T-cell (primary cell): ENCODE measurements around the gene SLC11A1. TPM values are rescaled to one million over a fixed set of nuclear protein-coding genes. Genes with fewer than 3 reads are reported as not detected.
A peak's percentile ranks its signal among the peaks of the same experiment; 100 is the strongest.

ENCODE experiments used
- ATAC-seq, 4 experiments: fragments of 200-7000 bp in 3 of 4; fragments of 150-1000 bp in 1 of 4; cut with Tn5 transposase; replicated peaks in 1 of 4; 1 replicate in 3 of 4; 2 replicates in 1 of 4; pipeline ENCODE4 v1.10.0; 2021; ENCODE audit warnings: moderate library complexity in 3 of 4, mild to moderate bottlenecking in 2 of 4, moderate number of reproducible peaks in 1 of 4
- CTCF ChIA-PET, 2 donors: fragments of 300-600 bp; sonication (Branson Sonifier 250); formaldehyde crosslinking; loops; one replicate each; lab custom pipeline; 2022; ENCODE audit warnings: antibody characterized with exemption in 2 of 2; lab: Charles Lee
- POLR2A ChIA-PET, 2 donors: fragments of 300-600 bp; sonication (Branson Sonifier 250); formaldehyde crosslinking; loops; one replicate each; lab custom pipeline; 2022; ENCODE audit warnings: antibody characterized with exemption in 2 of 2; lab: Charles Lee
- DNase-seq, 35 experiments: peaks; one replicate each; pipeline versions ENCODE4 v3.0.0 to v3.0.0-alpha.2; 2013 to 2023
- H3K27ac ChIP-seq: one replicate; pipeline ENCODE4 v1.5.1; 2013; ENCODE audit warnings: low read length
- H3K27me3 ChIP-seq, 2 experiments: replicated peaks in 1 of 2; 1 replicate in 1 of 2; 2 replicates in 1 of 2; pipeline versions ENCODE4 v1.6.1 to v1.7.0; 2013; ENCODE audit warnings: low read length in 1 of 2, mixed read lengths in 1 of 2; ENCODE audit not compliant: control insufficient read depth in 2 of 2, insufficient read depth in 2 of 2; ENCODE audit errors: extremely low read depth in 1 of 2
- H3K36me3 ChIP-seq, 2 donors: 1 replicate in 1 of 2; 2 replicates in 1 of 2; pipeline versions ENCODE4 v1.6.1 to v1.7.0; 2013; ENCODE audit warnings: low read length in 1 of 2; ENCODE audit not compliant: control insufficient read depth in 2 of 2, insufficient read depth in 1 of 2; ENCODE audit errors: extremely low read depth in 1 of 2
- H3K4me1 ChIP-seq, 2 experiments: 1 replicate in 1 of 2; 2 replicates in 1 of 2; pipeline versions ENCODE4 v1.6.1 to v1.7.0; 2013; ENCODE audit warnings: low read length in 2 of 2, mixed read lengths in 1 of 2; ENCODE audit not compliant: insufficient read depth in 2 of 2, control insufficient read depth in 1 of 2; ENCODE audit errors: extremely low read depth in 1 of 2
- H3K4me3 ChIP-seq, 2 donors: 1 replicate in 1 of 2; 2 replicates in 1 of 2; pipeline versions ENCODE4 v1.5.1 to v1.7.0; 2013; ENCODE audit warnings: mild to moderate bottlenecking in 2 of 2, low read length in 1 of 2, moderate library complexity in 1 of 2; ENCODE audit not compliant: control insufficient read depth in 1 of 2; ENCODE audit errors: extremely low read depth in 1 of 2
- H3K9me3 ChIP-seq: 2 replicates; pipeline ENCODE4 v1.7.0; 2013
- H3K27ac Mint-ChIP-seq, 2 donors: one replicate each; pipeline ENCODE4 v1.8.0; 2020 to 2021; ENCODE audit warnings: mild to moderate bottlenecking in 2 of 2, mixed read lengths in 2 of 2
- H3K27me3 Mint-ChIP-seq, 2 donors: one replicate each; pipeline ENCODE4 v1.8.0; 2021 to 2022; ENCODE audit warnings: mixed read lengths in 2 of 2
- H3K36me3 Mint-ChIP-seq: one replicate; pipeline ENCODE4 v1.8.0; 2021; ENCODE audit warnings: mixed read lengths
- H3K4me1 Mint-ChIP-seq, 3 donors: one replicate each; pipeline ENCODE4 v1.8.0; 2020 to 2022; ENCODE audit warnings: mixed read lengths in 3 of 3, mild to moderate bottlenecking in 1 of 3
- H3K4me3 Mint-ChIP-seq, 3 donors: one replicate each; pipeline ENCODE4 v1.8.0; 2020 to 2022; ENCODE audit warnings: mild to moderate bottlenecking in 3 of 3, mixed read lengths in 3 of 3, moderate library complexity in 3 of 3
- H3K9me3 Mint-ChIP-seq, 3 donors: one replicate each; pipeline ENCODE4 v1.8.0; 2020 to 2022; ENCODE audit warnings: mixed read lengths in 3 of 3
- WGBS: methylation state at CpG from one replicate; pipeline ENCODE4 v1.1.5; 2013; ENCODE audit warnings: missing lambda C conversion rate; ENCODE audit not compliant: insufficient coverage; 5-methylcytosine and 5-hydroxymethylcytosine counted together
- total RNA-seq, 35 experiments: library from RNA in 6 of 35; stranded (reverse) in 6 of 35; fragments of 120-200 nt in 1 of 35; gene quantifications; one replicate each; pipeline versions ENCODE4 v1.2.1 to v1.2.4 and lab custom pipeline; 2013 to 2026

Gene SLC11A1, protein sequence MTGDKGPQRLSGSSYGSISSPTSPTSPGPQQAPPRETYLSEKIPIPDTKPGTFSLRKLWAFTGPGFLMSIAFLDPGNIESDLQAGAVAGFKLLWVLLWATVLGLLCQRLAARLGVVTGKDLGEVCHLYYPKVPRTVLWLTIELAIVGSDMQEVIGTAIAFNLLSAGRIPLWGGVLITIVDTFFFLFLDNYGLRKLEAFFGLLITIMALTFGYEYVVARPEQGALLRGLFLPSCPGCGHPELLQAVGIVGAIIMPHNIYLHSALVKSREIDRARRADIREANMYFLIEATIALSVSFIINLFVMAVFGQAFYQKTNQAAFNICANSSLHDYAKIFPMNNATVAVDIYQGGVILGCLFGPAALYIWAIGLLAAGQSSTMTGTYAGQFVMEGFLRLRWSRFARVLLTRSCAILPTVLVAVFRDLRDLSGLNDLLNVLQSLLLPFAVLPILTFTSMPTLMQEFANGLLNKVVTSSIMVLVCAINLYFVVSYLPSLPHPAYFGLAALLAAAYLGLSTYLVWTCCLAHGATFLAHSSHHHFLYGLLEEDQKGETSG
- 1 to 10 TPM in 1 of 5 donors, under 1 TPM in 4; 0.40 to 1.2 (median 0.79) TPM for total RNA-seq
- total RNA-seq (2013), result 1.6 TPM
- 0.04 to 18.9 (median 1.5) reads per million in 29 experiments for total RNA-seq (lab: John Stamatoyannopoulos, UW)

DNA sequence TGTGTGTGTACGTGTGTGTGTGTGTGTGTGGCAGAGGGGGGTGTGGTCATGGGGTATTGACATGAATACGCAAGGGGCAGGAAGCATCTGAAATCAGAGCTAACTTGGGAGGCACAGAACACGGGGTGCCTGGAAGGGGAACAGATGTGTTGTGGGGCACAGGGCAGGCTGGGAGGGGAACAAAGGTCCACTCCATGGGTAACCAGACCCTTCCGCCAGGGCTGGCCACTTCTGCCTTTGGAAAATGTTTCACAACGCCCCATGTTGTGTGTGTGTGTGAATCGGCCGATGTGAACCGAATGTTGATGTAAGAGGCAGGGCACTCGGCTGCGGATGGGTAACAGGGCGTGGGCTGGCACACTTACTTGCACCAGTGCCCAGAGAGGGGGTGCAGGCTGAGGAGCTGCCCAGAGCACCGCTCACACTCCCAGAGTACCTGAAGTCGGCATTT lies at the start of gene SLC11A1:
Gene SLC11A1, plus strand, starts transcription at position 358 of the 451 bp plus-strand sequence. CDS start 96 bp downstream, outside the sequence.
- Mint-ChIP-seq H3K36me3 (no peaks in the 10 kb centered on the region), H3K4me3 (no peak within 1 kb of the TSS), H3K27ac (no peak within 1 kb of the TSS), H3K9me3 (no peaks in the 10 kb centered on the region), H3K4me1 (peaks cover 0 to 6% (median 1%) of the 10 kb centered on the region in 3 donors), H3K27me3 (peaks cover 0 to 3% of the 10 kb centered on the region in 2 donors)
- Histone ChIP-seq H3K4me3 (no peak within 1 kb of the TSS), H3K36me3 (no peaks in the 10 kb centered on the region), H3K9me3 (no peaks in the 10 kb centered on the region), H3K4me1 (peaks cover 0 to 6% of the 10 kb centered on the region in 2 experiments), H3K27ac (no peak within 1 kb of the TSS), H3K27me3 (peaks cover 0 to 12% of the 10 kb centered on the region in 2 experiments)
- DNase-seq (peak in 1 of 35 experiments; percentile 46), ATAC-seq (no peak)
- 91% methylated on average over 13 of the region's 13 CpGs for WGBS
- CTCF ChIA-PET, result no interaction called here
- POLR2A ChIA-PET, result no interaction called here

DNA sequence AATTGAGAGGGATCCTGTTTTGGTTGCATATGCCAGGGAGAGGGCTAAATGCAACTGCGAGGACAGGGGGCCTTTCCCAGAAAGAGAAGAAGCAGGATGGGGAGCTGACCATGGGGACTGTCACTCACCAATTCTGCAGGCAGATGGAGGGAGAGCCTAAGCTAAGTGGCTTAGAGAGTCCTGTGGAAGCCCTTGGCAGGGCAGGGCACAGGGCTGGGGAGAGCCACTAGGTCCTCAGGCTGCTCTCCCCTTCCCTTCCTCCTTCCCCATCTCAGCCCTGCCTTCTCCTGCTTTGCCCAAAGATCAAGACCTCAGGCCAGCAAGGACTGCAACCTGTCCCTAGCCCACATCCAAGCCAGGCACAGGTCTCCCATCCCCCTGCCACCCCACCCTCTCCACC lies 49.8 kb upstream of the SLC11A1 start:
- 83% methylated on average over 1 of the region's 1 CpG for WGBS
- Histone ChIP-seq H3K4me3 (no peak overlapping the region), H3K36me3 (no peaks in the 10 kb centered on the region), H3K9me3 (no peaks in the 10 kb centered on the region), H3K4me1 (peaks cover under 1 to 2% of the 10 kb centered on the region in 2 experiments), H3K27ac (no peak overlapping the region), H3K27me3 (peaks cover 0 to 5% of the 10 kb centered on the region in 2 experiments)
- H3K27ac Mint-ChIP-seq, result peak overlapping the region in 1 of 2 donors; percentile 22
- H3K4me1 Mint-ChIP-seq, result peaks cover 4 to 26% (median 10%) of the 10 kb centered on the region in 3 donors
- no peaks in the 10 kb centered on the region for H3K27me3 Mint-ChIP-seq
- H3K9me3 Mint-ChIP-seq, result no peaks in the 10 kb centered on the region
- DNase-seq (no peak), ATAC-seq (no peak)
- no peaks in the 10 kb centered on the region for H3K36me3 Mint-ChIP-seq
- POLR2A ChIA-PET, result no interaction called here
- CTCF ChIA-PET, result no interaction called here
- no peak overlapping the region for H3K4me3 Mint-ChIP-seq

DNA sequence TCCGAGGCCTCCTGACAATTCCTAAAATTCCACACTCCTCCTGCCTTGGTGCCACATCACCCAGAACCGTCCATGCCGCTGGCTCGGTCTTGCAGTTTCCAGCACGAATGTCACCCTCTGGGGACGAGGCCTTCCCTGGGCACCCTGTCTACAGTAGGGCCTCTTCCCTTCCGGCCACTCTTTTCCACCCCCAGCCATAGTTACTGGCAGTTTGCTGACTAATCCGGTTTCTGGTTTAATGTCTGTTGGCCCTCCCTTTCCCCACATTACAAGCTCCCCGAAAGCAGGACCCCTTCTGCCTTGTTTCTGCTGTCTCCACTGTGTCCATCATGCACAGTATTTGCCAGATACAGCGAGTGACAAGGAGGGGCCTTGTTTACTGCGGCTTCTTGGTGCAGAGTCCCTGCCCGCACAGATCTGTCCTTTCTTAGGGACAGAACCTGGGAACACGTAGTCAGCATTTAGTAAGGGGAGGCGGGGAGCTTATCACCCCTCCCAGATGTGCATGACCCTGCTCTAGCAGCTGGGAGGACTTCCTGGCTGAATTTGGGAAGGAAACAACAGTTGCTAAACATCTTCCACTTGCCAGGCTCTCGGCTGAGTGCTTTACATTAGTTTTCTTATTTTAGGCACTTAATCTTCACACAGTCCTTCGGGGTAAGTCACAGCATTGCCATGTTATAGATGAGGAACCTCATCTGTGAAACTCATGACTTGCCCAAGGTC lies 49.0 kb upstream of the SLC11A1 start:
- ATAC-seq, result no peak
- no peak overlapping the region for H3K27ac ChIP-seq
- H3K9me3 ChIP-seq, result no peaks in the 10 kb centered on the region
- H3K4me3 ChIP-seq, result no peak overlapping the region
- 71% methylated on average over 15 of the region's 16 CpGs for WGBS
- H3K27me3 Mint-ChIP-seq, result no peaks in the 10 kb centered on the region
- H3K36me3 Mint-ChIP-seq, result no peaks in the 10 kb centered on the region
- no peak overlapping the region for H3K4me3 Mint-ChIP-seq
- H3K27me3 ChIP-seq, result peaks cover 0 to 5% of the 10 kb centered on the region in 2 experiments
- no peaks in the 10 kb centered on the region for H3K4me1 ChIP-seq
- H3K9me3 Mint-ChIP-seq, result no peaks in the 10 kb centered on the region
- CTCF ChIA-PET, result no interaction called here
- H3K27ac Mint-ChIP-seq, result no peak overlapping the region
- H3K4me1 Mint-ChIP-seq, result peaks cover 0 to 18% (median 8%) of the 10 kb centered on the region in 3 donors
- POLR2A ChIA-PET, result interaction anchor here in 1 of 2 donors (0.6 kb wide), 1 partner anchor 80 kb away, joined by 3 read pairs; no protein-coding TSS in a partner anchor
- DNase-seq, result no peak
- no peaks in the 10 kb centered on the region for H3K36me3 ChIP-seq

GRCh38 chr2:218334531-218334930 lies 47.5 kb upstream of the SLC11A1 start:
- no peaks in the 10 kb centered on the region for H3K36me3 Mint-ChIP-seq
- no peaks in the 10 kb centered on the region for H3K9me3 Mint-ChIP-seq
- Histone ChIP-seq H3K4me3 (no peak overlapping the region), H3K27me3 (peaks cover 0 to 2% of the 10 kb centered on the region in 2 experiments), H3K9me3 (no peaks in the 10 kb centered on the region), H3K4me1 (no peaks in the 10 kb centered on the region), H3K27ac (no peak overlapping the region), H3K36me3 (no peaks in the 10 kb centered on the region)
- no peak overlapping the region for H3K4me3 Mint-ChIP-seq
- ChIA-PET POLR2A (no interaction called here), CTCF (no interaction called here)
- ATAC-seq (no peak), DNase-seq (no peak)
- 100% methylated on average over 2 of the region's 3 CpGs for WGBS
- peaks cover 0 to 6% (median 6%) of the 10 kb centered on the region in 3 donors for H3K4me1 Mint-ChIP-seq
- no peaks in the 10 kb centered on the region for H3K27me3 Mint-ChIP-seq
- H3K27ac Mint-ChIP-seq, result no peak overlapping the region

- Mint-ChIP-seq H3K4me3 (no peak overlapping the region), H3K36me3 (no peaks in the 10 kb centered on the region), H3K9me3 (no peaks in the 10 kb centered on the region), H3K27me3 (no peaks in the 10 kb centered on the region), H3K27ac (no peak overlapping the region), H3K4me1 (no peaks in the 10 kb centered on the region)
- no peak for ATAC-seq
- Histone ChIP-seq H3K27ac (no peak overlapping the region), H3K4me1 (no peaks in the 10 kb centered on the region), H3K36me3 (no peaks in the 10 kb centered on the region), H3K9me3 (no peaks in the 10 kb centered on the region), H3K4me3 (no peak overlapping the region), H3K27me3 (peaks cover 0 to 2% of the 10 kb centered on the region in 2 experiments)
- POLR2A ChIA-PET, result no interaction called here
- no peak for DNase-seq
- CTCF ChIA-PET, result no interaction called here
- WGBS, result 75% methylated on average over 2 of the region's 9 CpGs
These were observed 41.4 kb upstream of the SLC11A1 start for GRCh38 chr2:218340656-218341055.

- Mint-ChIP-seq H3K9me3 (no peaks in the 10 kb centered on the region), H3K27me3 (no peaks in the 10 kb centered on the region), H3K4me1 (no peaks in the 10 kb centered on the region), H3K27ac (no peak overlapping the region), H3K36me3 (no peaks in the 10 kb centered on the region), H3K4me3 (no peak overlapping the region)
- CTCF ChIA-PET, result no interaction called here
- POLR2A ChIA-PET, result no interaction called here
- Histone ChIP-seq H3K27ac (no peak overlapping the region), H3K9me3 (no peaks in the 10 kb centered on the region), H3K4me1 (no peaks in the 10 kb centered on the region), H3K4me3 (no peak overlapping the region), H3K36me3 (no peaks in the 10 kb centered on the region), H3K27me3 (peaks cover 0 to 6% of the 10 kb centered on the region in 2 experiments)
- WGBS, result 84% methylated on average over 6 of the region's 8 CpGs
- no peak for ATAC-seq
- no peak for DNase-seq
These were observed 40.7 kb upstream of the SLC11A1 start for GRCh38 chr2:218341381-218341780.
